DND-41 (cell line): ENCODE data around the gene HPCA.

Experiments
- EZH2 ChIP-seq: IDR thresholded peaks from 3 replicates; pipeline ENCODE4 v1.6.1; 2012; ENCODE audit warnings: borderline replicate concordance, low read depth, mild to moderate bottlenecking, moderate library complexity, low read length, inconsistent platforms; ENCODE audit not compliant: severe bottlenecking
- TF ChIP-seq, protein P1 (sequence below): IDR thresholded peaks from 2 replicates; pipeline ENCODE4 v1.5.1; 2012; ENCODE audit warnings: borderline replicate concordance, low read length, moderate library complexity, mild to moderate bottlenecking; ENCODE audit not compliant: poor library complexity, severe bottlenecking; ENCODE audit errors: extremely low read depth

DNA sequence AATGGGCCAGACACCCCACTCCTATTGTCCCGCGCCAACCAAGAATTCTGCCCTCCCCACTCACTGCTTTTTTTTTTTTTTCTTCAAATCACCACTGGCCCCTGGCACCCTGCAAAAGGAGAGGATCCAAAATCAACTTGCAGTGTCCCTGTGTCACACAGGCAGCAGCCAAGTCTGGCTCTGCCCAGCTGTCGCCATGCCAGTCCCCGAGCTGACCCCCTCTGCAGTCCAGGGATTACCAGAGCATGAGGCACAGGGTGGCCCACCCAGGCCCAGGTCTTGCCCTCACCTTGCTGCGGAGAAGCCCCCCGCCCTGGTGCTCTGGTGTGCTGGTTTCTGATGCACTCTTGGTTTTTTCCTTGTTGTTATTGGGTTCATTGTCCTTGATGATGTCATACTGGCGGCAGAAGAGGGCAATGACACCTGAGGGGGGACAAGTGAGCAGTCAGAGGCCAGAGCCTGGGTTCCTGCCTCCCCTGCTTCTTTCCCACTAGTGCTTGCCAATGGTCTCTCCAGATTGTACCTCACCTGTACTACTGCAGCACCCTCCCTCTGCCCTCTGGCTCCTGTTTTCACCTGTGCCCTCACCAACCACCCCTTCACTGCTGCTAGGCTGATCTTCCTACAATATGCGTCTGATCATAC is 21.8 kb upstream of the HPCA start:
- TF ChIP-seq, protein P1, sequence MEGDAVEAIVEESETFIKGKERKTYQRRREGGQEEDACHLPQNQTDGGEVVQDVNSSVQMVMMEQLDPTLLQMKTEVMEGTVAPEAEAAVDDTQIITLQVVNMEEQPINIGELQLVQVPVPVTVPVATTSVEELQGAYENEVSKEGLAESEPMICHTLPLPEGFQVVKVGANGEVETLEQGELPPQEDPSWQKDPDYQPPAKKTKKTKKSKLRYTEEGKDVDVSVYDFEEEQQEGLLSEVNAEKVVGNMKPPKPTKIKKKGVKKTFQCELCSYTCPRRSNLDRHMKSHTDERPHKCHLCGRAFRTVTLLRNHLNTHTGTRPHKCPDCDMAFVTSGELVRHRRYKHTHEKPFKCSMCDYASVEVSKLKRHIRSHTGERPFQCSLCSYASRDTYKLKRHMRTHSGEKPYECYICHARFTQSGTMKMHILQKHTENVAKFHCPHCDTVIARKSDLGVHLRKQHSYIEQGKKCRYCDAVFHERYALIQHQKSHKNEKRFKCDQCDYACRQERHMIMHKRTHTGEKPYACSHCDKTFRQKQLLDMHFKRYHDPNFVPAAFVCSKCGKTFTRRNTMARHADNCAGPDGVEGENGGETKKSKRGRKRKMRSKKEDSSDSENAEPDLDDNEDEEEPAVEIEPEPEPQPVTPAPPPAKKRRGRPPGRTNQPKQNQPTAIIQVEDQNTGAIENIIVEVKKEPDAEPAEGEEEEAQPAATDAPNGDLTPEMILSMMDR, result no peak
- TF ChIP-seq EZH2, result no peak
